22Rv1 (cell line): ENCODE results near the gene MT1X.
"Not testable (repeated sequence)": the region's sequence is repeated elsewhere in the genome, so short reads cannot be mapped to it uniquely, and the experiment has no call there.

ENCODE experiments used
- H3K27ac ChIP-seq: fragments of 450-650 bp; 2 replicates; pipeline ENCODE4 v1.5.1; 2017
- CTCF ChIP-seq: fragments of 450-650 bp; IDR thresholded peaks from 2 replicates; pipeline ENCODE4 v1.5.1; 2017; ENCODE audit warnings: mild to moderate bottlenecking
- ZFX ChIP-seq: fragments of 450-650 bp; IDR thresholded peaks from 2 replicates; pipeline ENCODE4 v1.6.1; 2017; ENCODE audit warnings: antibody characterized with exemption, borderline replicate concordance

The MT1X gene

GRCh38 chr16:56709443-56710040 is 27.3 kb downstream of the MT1X start:
- TF ChIP-seq ZFX (no peak), CTCF (no peak)
- H3K27ac ChIP-seq = no peak overlapping the region

GRCh38 chr16:56710181-56710737 is 28.0 kb downstream of the MT1X start:
- no peak for TF ChIP-seq ZFX
- no peak for TF ChIP-seq CTCF
- no peak overlapping the region for H3K27ac ChIP-seq

GRCh38 chr16:56711862-56712261 is 29.6 kb downstream of the MT1X start:
- TF ChIP-seq ZFX (no peak), CTCF (no peak)
- H3K27ac ChIP-seq = no peak overlapping the region

- no peak for TF ChIP-seq ZFX
- no peak for TF ChIP-seq CTCF
- H3K27ac ChIP-seq = no peak overlapping the region
Measured at GRCh38 chr16:56713794-56714193, 31.5 kb downstream of the MT1X start.

- TF ChIP-seq ZFX = no peak
- no peak for TF ChIP-seq CTCF
Measured at GRCh38 chr16:56715126-56715525, 32.9 kb downstream of the MT1X start.

GRCh38 chr16:56716761-56717160 is 34.5 kb downstream of the MT1X start:
- TF ChIP-seq CTCF (no peak), ZFX (no peak)
- no peak overlapping the region for H3K27ac ChIP-seq

More at GRCh38 chr16:56715126-56715525, 32.9 kb downstream of the MT1X start:
- H3K27ac ChIP-seq = no peak overlapping the region

GRCh38 chr16:56717532-56717931 is 35.3 kb downstream of the MT1X start:
- H3K27ac ChIP-seq = not testable (repeated sequence)
